GM12865 (cell line): ENCODE results near the gene RHOBTB3.
A peak's percentile ranks its signal among the peaks of the same experiment; 100 is the strongest.

Experiments
- DNase-seq: peaks from one replicate; pipeline ENCODE4 v3.0.0; 2010; ENCODE audit warnings: low read depth
- H3K4me3 ChIP-seq: 2 replicates; pipeline ENCODE4 v1.5.1; 2011; ENCODE audit warnings: mild to moderate bottlenecking, low read depth, low read length, control low read depth
- CTCF ChIP-seq: IDR thresholded peaks from 2 replicates; pipeline ENCODE4 v1.5.1; 2011; ENCODE audit warnings: low read length, control low read depth, low read depth, inconsistent platforms; ENCODE audit not compliant: insufficient read depth; ENCODE audit errors: missing control alignments

Gene RHOBTB3

DNA sequence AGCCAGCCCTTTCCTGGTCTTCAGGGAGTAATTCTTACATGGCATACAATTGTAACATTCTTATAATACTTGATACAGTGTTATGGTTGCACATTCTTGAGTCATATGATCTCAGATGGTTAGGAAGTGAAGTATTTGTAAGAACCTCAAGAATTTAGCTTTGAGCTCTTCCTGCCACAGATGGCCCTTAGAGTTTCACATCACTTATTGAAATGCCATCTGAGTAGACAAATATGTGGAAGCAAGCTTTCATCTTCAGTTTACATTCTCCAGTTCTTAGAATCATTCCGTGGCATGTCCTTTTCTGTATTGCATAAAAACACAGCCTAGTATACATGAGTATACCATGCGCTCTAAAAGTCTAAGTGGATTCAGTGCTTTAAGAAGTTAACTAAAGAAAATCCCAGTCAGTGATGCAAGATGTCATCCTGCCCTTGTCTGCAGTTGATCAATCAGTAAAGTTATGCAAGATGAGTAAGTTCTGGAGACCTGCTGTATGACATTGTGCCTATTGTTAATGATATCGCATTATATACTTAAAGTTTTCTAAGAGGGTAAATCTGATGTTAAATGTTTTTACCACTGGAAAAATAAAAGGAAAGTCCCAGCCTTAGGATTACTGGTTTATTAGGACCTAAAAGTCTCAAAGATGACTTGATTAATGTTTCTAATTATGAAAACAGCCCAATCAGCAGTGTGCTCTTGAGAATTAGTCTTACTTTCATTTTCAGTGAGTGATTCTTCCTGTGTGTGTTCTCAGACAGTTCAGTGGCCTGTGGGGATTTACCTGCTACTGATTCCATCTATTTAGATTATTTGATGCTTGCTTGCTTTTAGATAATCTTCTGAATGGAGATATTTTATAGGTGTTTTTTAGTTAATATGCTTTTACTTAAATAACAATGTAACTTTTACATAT is 29.4 kb downstream of the RHOBTB3 start:
- DNase-seq = peak; percentile 77
- TF ChIP-seq CTCF = no peak
- peak overlapping the region; percentile 50 for H3K4me3 ChIP-seq

DNA sequence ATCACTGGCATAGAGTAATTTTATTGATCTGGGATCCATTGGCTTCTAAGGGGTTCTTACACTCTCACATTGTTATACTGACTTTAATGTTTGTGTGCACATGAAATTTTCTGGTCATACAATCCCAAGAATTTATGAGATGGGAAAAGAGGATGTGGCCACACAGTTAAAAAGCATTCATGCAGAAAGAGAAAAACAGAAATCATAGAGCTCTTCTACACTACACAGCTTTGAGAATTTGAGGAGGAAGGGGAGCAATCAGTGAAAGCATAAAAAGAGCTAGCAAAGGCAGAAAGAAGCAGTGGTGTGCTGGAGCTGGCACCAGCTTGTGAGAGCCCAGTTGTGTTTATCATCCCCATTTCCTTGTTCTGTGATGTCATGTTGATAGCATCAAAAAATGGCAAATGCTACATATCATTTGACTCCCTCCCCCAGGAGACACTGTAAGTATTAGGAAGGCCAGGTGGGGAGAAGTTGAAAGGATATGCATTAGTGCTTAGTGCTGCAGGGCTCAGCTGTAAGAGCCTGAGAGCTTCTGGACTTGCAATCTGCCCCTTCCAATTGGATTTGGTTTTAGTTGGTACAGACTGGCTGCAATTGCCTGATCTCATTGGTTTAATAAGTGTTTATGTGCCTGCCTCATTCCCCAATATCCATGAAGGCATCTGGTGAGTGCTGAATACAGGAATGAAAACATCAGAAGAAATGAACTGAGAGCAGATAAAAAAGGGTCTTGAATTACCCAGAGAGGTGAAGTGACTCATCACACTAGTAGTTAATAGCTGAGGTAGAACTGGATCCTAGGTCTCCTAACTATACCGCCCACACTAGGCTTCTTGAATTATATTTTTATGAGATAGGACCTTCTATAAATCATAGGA is 30.9 kb downstream of the RHOBTB3 start:
- H3K4me3 ChIP-seq = no peak overlapping the region
- TF ChIP-seq CTCF = no peak
- DNase-seq = no peak

- no peak overlapping the region for H3K4me3 ChIP-seq
- no peak for DNase-seq
- TF ChIP-seq CTCF = no peak
These were observed 31.5 kb downstream of the RHOBTB3 start for GRCh38 chr5:95762652-95763041.

GRCh38 chr5:95763941-95764340 is 32.8 kb downstream of the RHOBTB3 start:
- DNase-seq = no peak

GRCh38 chr5:95768731-95769130 is 37.6 kb downstream of the RHOBTB3 start:
- DNase-seq = no peak
- TF ChIP-seq CTCF = no peak
- no peak overlapping the region for H3K4me3 ChIP-seq

More at GRCh38 chr5:95763941-95764340, 32.8 kb downstream of the RHOBTB3 start:
- H3K4me3 ChIP-seq = no peak overlapping the region
- no peak for TF ChIP-seq CTCF

GRCh38 chr5:95770830-95771708 is 39.9 kb downstream of the RHOBTB3 start:
- H3K4me3 ChIP-seq = no peak overlapping the region
- TF ChIP-seq CTCF = no peak
- no peak for DNase-seq
